ENCODE measurements around the gene MVD.
"Not testable (repeated sequence)": the region's sequence is repeated elsewhere in the genome, so short reads cannot be mapped to it uniquely, and the experiment has no call there.

MVD gene

GRCh38 chr16:88681709-88682451 is 19.0 kb upstream of the MVD start:
- DNase-seq (ENCODE audit: low read depth in 2 of 2) = no peak

- no peak for DNase-seq (ENCODE audit: low read depth in 2 of 2)
Observed at GRCh38 chr16:88681084-88681680, 18.3 kb upstream of the MVD start.

GRCh38 chr16:88680554-88681083 is 17.7 kb upstream of the MVD start:
- no peak for DNase-seq (ENCODE audit: low read depth in 2 of 2)

GRCh38 chr16:88678224-88678979 is 15.5 kb upstream of the MVD start:
- no peak for DNase-seq (ENCODE audit: low read depth in 2 of 2)

- DNase-seq (ENCODE audit: low read depth in 2 of 2) = no peak
Observed at GRCh38 chr16:88677721-88678120, 14.8 kb upstream of the MVD start.

GRCh38 chr16:88676502-88677242 is 13.8 kb upstream of the MVD start:
- no peak for DNase-seq (ENCODE audit: low read depth in 2 of 2)

GRCh38 chr16:88673716-88674379 is 11.0 kb upstream of the MVD start:
- no peak for DNase-seq (ENCODE audit: low read depth in 2 of 2)

GRCh38 chr16:88672776-88673175 is 9.9 kb upstream of the MVD start:
- DNase-seq (ENCODE audit: low read depth in 2 of 2) = no peak

- DNase-seq (ENCODE audit: low read depth in 2 of 2) = no peak
Observed at GRCh38 chr16:88671806-88672205, 8.9 kb upstream of the MVD start.

- no peak for DNase-seq (ENCODE audit: low read depth in 2 of 2)
Observed at GRCh38 chr16:88669980-88670379, 7.1 kb upstream of the MVD start.

GRCh38 chr16:88669493-88669892 is 6.6 kb upstream of the MVD start:
- DNase-seq (ENCODE audit: low read depth in 2 of 2) = not testable (repeated sequence)

GRCh38 chr16:88667461-88667860 is 4.6 kb upstream of the MVD start:
- no peak for DNase-seq (ENCODE audit: low read depth in 2 of 2)

GRCh38 chr16:88665570-88665969 is 2.7 kb upstream of the MVD start:
- no peak for DNase-seq (ENCODE audit: low read depth in 2 of 2)

- DNase-seq (ENCODE audit: low read depth in 2 of 2) = no peak
Observed at GRCh38 chr16:88665148-88665547, 2.3 kb upstream of the MVD start.

- DNase-seq (ENCODE audit: low read depth in 2 of 2) = no peak
Observed at GRCh38 chr16:88662222-88662842, 559 bp downstream of the MVD start.

GRCh38 chr16:88661468-88661867 is 1.4 kb downstream of the MVD start:
- no peak for DNase-seq (ENCODE audit: low read depth in 2 of 2)

- DNase-seq (ENCODE audit: low read depth in 2 of 2) = no peak
Observed at GRCh38 chr16:88659160-88659559, 3.7 kb downstream of the MVD start.

- no peak for DNase-seq (ENCODE audit: low read depth in 2 of 2)
Observed at GRCh38 chr16:88658714-88659113, 4.2 kb downstream of the MVD start.

GRCh38 chr16:88657371-88657770 is 5.5 kb downstream of the MVD start:
- no peak for DNase-seq (ENCODE audit: low read depth in 2 of 2)

GRCh38 chr16:88656291-88656980 is 6.5 kb downstream of the MVD start:
- no peak for DNase-seq (ENCODE audit: low read depth in 2 of 2)
